Glutamatergic neuron (in vitro differentiated cells): ENCODE results near the gene SDR39U1. TPM values are rescaled to one million over a fixed set of nuclear protein-coding genes. Genes with fewer than 3 reads are reported as not detected.

ENCODE experiments used
- DNase-seq: peaks from one replicate; pipeline ENCODE4 v3.0.0; 2022
- H3K27ac Mint-ChIP-seq: one replicate; pipeline ENCODE4 v1.8.0; 2020; ENCODE audit warnings: mild to moderate bottlenecking, mixed read lengths, inconsistent platforms; ENCODE audit not compliant: unreplicated experiment
- H3K27me3 Mint-ChIP-seq: one replicate; pipeline ENCODE4 v1.8.0; 2020; ENCODE audit warnings: mild to moderate bottlenecking, moderate library complexity, mixed read lengths, inconsistent platforms; ENCODE audit not compliant: unreplicated experiment
- H3K36me3 Mint-ChIP-seq: one replicate; pipeline ENCODE4 v1.8.0; 2020; ENCODE audit warnings: mild to moderate bottlenecking, mixed read lengths, inconsistent platforms; ENCODE audit not compliant: unreplicated experiment
- H3K4me1 Mint-ChIP-seq: one replicate; pipeline ENCODE4 v1.8.0; 2020; ENCODE audit warnings: mild to moderate bottlenecking, low read depth, mixed read lengths, inconsistent platforms; ENCODE audit not compliant: unreplicated experiment
- H3K4me3 Mint-ChIP-seq: one replicate; pipeline ENCODE4 v1.8.0; 2020; ENCODE audit warnings: mild to moderate bottlenecking, mixed read lengths, inconsistent platforms; ENCODE audit not compliant: unreplicated experiment
- H3K9me3 Mint-ChIP-seq: one replicate; pipeline ENCODE4 v1.8.0; 2020; ENCODE audit warnings: mild to moderate bottlenecking, moderate library complexity, mixed read lengths, inconsistent platforms; ENCODE audit not compliant: unreplicated experiment
- CTCF ChIP-seq: fragments of 200-600 bp; sonication (generic); IDR thresholded peaks from one replicate; pipeline ENCODE4 v1.5.0; 2021; ENCODE audit not compliant: partially characterized antibody, unreplicated experiment
- total RNA-seq: library from RNA; stranded (reverse); fragmentation: NEBNext Ultra II Directional; extraction: Animal tissue kit (Norgen Biotek cat#: 25700); gene quantifications from one replicate; pipeline ENCODE4 v1.2.1, GENCODE V29; 2021; ENCODE audit not compliant: unreplicated experiment

The SDR39U1 gene
- total RNA-seq, 1 donor from 2014 or later: 70.4 TPM

- no peak overlapping the region for H3K4me3 Mint-ChIP-seq
- TF ChIP-seq CTCF: no peak
- peaks cover 6% of the 10 kb centered on the region for H3K4me1 Mint-ChIP-seq
- peaks cover 10% of the 10 kb centered on the region for H3K9me3 Mint-ChIP-seq
- DNase-seq: no peak
- peaks cover 8% of the 10 kb centered on the region for H3K27me3 Mint-ChIP-seq
- H3K36me3 Mint-ChIP-seq: no peaks in the 10 kb centered on the region
- H3K27ac Mint-ChIP-seq: no peak overlapping the region
These were observed 4.9 kb downstream of the SDR39U1 start for GRCh38 chr14:24437736-24438067.

- peak; percentile 61 for TF ChIP-seq CTCF
- H3K36me3 Mint-ChIP-seq: no peaks in the 10 kb centered on the region
- no peak overlapping the region for H3K4me3 Mint-ChIP-seq
- H3K9me3 Mint-ChIP-seq: peaks cover 5% of the 10 kb centered on the region
- DNase-seq: no peak
- H3K27me3 Mint-ChIP-seq: peaks cover 4% of the 10 kb centered on the region
- H3K27ac Mint-ChIP-seq: no peak overlapping the region
- peaks cover 6% of the 10 kb centered on the region for H3K4me1 Mint-ChIP-seq
These were observed 5.4 kb downstream of the SDR39U1 start for GRCh38 chr14:24437020-24437735.

- Mint-ChIP-seq H3K36me3 (no peaks in the 10 kb centered on the region), H3K27ac (no peak overlapping the region), H3K4me3 (no peak overlapping the region), H3K27me3 (peaks cover 4% of the 10 kb centered on the region), H3K9me3 (peaks cover 4% of the 10 kb centered on the region), H3K4me1 (peaks cover 3% of the 10 kb centered on the region)
- peak; percentile 76 for TF ChIP-seq CTCF
- peak; percentile 39 for DNase-seq
These were observed 6.1 kb downstream of the SDR39U1 start for GRCh38 chr14:24436355-24437019.

- H3K36me3 Mint-ChIP-seq: no peaks in the 10 kb centered on the region
These were observed 6.6 kb downstream of the SDR39U1 start for GRCh38 chr14:24435998-24436354.

More at GRCh38 chr14:24435998-24436354, 6.6 kb downstream of the SDR39U1 start:
- H3K4me3 Mint-ChIP-seq: no peak overlapping the region
- H3K27me3 Mint-ChIP-seq: peaks cover 4% of the 10 kb centered on the region
- peaks cover 3% of the 10 kb centered on the region for H3K4me1 Mint-ChIP-seq
- DNase-seq: no peak
- TF ChIP-seq CTCF: no peak
- H3K9me3 Mint-ChIP-seq: peaks cover 4% of the 10 kb centered on the region
- no peak overlapping the region for H3K27ac Mint-ChIP-seq
